Epithelial cell of proximal tubule (primary cell): ENCODE data around the gene PRKAG1. TPM values are rescaled to one million over a fixed set of nuclear protein-coding genes. Genes with fewer than 3 reads are reported as not detected.

Experiments
- DNase-seq: peaks from one replicate; pipeline ENCODE4 v3.0.0-alpha.2; 2011; ENCODE audit warnings: low read depth
- H3K4me3 ChIP-seq: 2 replicates; pipeline ENCODE4 v1.5.1; 2011; ENCODE audit warnings: low read depth, mild to moderate bottlenecking, low read length
- total RNA-seq: library from RNA; depleted of rRNA; stranded (reverse); fragments of >200 nt; gene quantifications from 2 replicates; pipeline ENCODE4 v1.2.3, GENCODE V29; 2015
- TF ChIP-seq, protein P1 (sequence below): conservative IDR thresholded peaks from 2 replicates; pipeline ENCODE4 v1.5.1; 2012; ENCODE audit warnings: low read depth, mild to moderate bottlenecking, low read length

PRKAG1 gene
- total RNA-seq, 1 donor from 2014 or later: 50.7 TPM

- TF ChIP-seq, protein P1, sequence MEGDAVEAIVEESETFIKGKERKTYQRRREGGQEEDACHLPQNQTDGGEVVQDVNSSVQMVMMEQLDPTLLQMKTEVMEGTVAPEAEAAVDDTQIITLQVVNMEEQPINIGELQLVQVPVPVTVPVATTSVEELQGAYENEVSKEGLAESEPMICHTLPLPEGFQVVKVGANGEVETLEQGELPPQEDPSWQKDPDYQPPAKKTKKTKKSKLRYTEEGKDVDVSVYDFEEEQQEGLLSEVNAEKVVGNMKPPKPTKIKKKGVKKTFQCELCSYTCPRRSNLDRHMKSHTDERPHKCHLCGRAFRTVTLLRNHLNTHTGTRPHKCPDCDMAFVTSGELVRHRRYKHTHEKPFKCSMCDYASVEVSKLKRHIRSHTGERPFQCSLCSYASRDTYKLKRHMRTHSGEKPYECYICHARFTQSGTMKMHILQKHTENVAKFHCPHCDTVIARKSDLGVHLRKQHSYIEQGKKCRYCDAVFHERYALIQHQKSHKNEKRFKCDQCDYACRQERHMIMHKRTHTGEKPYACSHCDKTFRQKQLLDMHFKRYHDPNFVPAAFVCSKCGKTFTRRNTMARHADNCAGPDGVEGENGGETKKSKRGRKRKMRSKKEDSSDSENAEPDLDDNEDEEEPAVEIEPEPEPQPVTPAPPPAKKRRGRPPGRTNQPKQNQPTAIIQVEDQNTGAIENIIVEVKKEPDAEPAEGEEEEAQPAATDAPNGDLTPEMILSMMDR: no peak
- H3K4me3 ChIP-seq: no peak overlapping the region
- DNase-seq: no peak
Measured at GRCh38 chr12:49037111-49037946, 18.8 kb upstream of the PRKAG1 start.

DNA sequence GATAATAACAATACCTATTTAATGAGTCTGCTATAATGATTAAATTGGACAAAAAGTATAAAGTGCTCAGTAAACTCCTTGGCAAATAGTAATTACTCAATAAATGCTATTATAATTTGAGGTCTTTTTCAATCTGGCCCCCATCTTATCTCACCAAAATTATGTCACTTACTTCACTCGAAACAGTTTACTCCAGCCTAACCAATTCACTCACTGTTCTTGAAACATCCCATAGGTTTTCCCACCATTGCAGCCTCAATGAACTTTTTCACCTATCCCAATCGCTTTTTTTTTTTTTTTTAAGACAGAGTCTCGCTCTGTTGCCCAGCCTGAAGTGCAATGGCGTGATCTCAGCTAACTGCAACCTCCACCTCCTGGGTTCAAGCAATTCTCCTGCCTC, 17.5 kb upstream of the PRKAG1 start:
- TF ChIP-seq, protein P1: no peak
- H3K4me3 ChIP-seq: no peak overlapping the region
- no peak for DNase-seq

- no peak overlapping the region for H3K4me3 ChIP-seq
- DNase-seq: no peak
- TF ChIP-seq, protein P1: no peak
Measured at GRCh38 chr12:49034286-49034622, 15.7 kb upstream of the PRKAG1 start.

DNA sequence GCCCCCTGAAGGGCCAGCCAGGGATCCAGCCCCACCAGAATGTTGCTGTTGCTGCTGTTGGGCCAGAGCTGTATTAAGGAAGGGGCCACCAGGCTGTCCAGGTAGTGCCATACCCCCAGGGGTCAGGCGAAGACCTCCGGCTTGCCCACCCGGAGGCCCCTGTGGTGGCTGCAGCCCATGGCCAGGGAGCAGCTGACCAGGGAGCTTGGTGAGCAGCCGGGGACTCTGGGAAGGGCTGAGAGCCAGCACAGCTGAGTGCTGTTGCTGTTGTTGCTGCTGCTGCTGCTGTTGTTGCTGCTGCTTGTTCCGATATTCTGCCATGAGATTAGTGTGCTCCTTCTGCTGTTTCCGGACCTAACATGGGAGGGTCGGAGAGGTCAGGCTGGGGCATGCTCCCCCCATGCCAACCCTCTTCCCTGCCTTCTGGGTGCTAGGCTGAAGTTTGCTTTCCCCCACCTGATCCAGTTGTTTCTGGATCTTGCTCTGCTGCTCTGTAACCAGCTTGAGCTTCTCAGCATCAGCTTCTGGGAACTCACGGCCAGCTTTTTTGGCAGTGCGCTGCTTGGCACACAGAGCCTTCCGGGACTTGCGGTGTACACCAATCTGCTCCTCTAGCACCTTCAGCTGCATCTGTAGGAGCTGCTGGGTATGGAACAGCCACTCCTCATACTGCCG, 15.2 kb upstream of the PRKAG1 start:
- DNase-seq: no peak
- TF ChIP-seq, protein P1: no peak
- H3K4me3 ChIP-seq: no peak overlapping the region

DNA sequence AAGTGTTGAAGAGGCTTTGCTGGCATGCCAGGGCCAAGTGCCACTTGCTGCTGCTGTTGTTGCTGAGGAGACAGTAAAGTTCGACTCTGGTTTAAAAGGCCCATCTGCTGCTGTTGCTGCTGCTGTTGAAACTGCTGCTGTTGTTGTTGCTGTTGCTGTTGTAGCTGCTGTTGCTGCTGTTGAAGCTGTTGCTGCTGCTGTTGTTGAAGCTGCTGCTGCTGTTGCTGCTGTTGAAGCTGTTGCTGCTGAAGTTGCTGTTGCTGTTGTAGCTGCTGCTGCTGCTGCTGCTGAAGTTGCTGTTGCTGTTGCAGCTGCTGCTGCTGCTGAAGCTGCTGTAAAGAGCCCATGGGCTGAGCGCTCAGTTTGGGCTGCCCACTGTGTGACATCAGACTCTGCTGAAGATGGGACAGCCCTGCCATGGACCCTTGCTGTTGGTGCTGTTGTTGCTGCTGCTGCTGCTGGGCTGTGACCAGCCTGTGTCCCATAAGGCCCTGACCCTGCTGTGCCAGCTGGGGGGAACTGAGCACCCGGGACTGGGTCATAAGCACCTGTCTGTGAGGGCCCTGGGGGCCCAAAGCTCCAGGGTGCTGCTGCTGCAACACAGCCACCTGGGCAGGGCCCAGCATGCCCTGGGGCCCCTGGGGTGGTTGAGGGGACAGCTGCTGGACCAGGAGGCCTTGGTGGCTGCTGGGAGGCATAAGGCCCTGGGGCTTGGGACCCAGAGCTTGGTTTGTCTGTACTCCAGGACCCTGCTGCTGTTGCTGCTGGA, 14.3 kb upstream of the PRKAG1 start:
- H3K4me3 ChIP-seq: no peak overlapping the region
- TF ChIP-seq, protein P1: no peak
- DNase-seq: no peak

GRCh38 chr12:49032276-49032675, 13.7 kb upstream of the PRKAG1 start:
- H3K4me3 ChIP-seq: no peak overlapping the region
- TF ChIP-seq, protein P1: no peak
- no peak for DNase-seq
